Measurements from ENCODE around the gene SPIRE2.

Gene SPIRE2

DNA sequence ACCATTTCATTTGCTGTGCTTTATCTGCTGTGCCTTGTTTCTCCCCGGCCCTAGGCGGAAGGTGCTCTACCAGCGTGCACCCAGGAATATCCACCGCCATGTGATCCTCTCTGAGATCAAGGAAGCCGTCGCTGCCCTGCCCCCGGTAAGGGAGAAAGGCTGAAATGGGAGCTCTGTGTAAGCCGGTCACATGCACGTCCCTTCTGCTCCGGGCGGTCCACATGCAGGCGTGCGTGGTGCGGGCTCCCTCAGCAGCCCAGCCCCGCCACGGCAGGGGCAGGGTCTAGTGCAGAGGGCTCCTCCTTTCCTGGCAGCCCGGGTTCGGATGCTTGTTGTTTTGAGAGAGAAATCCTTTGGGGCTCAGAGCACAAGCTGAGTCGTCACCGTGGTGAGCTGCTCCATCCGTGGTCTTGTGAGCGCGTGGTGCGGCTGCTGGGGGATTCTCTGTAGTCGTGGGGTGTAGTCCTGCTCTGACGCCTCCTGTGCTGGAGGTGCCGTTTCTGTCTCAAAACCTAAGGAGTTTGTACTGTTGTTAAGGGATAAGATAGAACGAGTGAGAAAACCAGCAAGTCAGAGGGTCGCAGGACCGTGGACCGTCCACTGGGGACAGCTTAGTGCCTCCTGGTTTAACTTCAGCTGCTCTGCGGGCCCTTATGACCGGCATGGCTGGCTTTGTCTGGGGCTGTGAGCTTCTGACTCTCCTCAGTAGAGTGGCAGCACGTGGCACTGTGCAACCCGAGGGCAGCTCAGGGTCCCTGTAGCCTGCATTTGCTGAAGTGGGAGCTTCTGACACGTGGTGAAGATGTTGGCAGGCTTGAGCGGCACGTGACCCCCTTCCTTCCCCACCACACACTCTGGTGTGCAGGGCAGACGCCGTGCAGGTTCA is 78.1 kb downstream of the SPIRE2 start:
- Histone ChIP-seq H3K27me3 (replicated peaks; ENCODE audit: control insufficient read depth, insufficient read depth, low read length, poor library complexity, severe bottlenecking) (no peaks in the 10 kb centered on the region), H3K4me3 (ENCODE audit: insufficient read depth, low read depth, low read length, poor library complexity, severe bottlenecking) (no peak overlapping the region), H3K9me3 (ENCODE audit: control insufficient read depth, low read length) (no peaks in the 10 kb centered on the region), H3K27ac (ENCODE audit: insufficient read depth, low read length, poor library complexity, severe bottlenecking) (no peak overlapping the region), H3K36me3 (ENCODE audit: control insufficient read depth, insufficient read depth, low read length) (peaks cover 60% of the 10 kb centered on the region), H3K4me1 (ENCODE audit: control insufficient read depth, insufficient read depth, low read length, poor library complexity, severe bottlenecking) (peaks cover 5% of the 10 kb centered on the region)
- no peak for DNase-seq

DNA sequence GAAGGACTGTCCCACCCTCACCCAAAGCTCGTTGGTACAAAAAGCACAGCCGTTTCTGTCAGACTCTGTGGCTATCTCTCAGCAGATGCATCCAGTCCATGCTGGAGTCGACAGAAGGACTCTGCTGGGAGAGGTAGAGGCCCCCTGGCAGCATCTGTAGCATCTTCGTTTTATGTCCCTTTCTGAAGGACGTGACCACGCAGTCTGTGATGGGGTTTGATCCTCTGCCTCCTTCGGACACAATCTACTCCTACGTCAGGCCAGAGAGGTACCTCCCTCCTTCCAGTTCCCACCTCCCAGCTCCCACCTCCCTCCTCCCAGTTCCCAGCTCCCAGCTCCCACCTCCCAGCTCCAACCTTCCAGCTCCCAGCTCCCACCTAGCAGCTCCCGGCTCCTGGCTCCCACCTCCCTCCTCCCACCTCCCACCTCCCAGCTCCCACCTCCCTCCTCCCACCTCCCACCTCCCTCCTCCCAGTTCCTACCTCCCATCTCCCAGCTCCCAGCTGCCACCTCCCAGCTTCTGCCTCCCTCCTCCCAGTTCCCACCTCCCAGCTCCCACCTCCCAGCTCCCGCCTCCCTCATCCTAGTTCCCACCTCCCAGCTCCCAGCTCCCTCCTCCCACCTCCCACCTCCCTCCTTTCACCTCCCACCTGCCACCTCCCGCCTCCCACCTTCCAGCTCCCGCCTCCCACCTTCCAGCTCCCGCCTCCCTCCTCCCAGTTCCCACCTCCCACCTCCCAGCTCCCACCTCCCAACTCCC is 79.0 kb downstream of the SPIRE2 start:
- Histone ChIP-seq H3K4me1 (ENCODE audit: control insufficient read depth, insufficient read depth, low read length, poor library complexity, severe bottlenecking) (peaks cover 5% of the 10 kb centered on the region), H3K36me3 (ENCODE audit: control insufficient read depth, insufficient read depth, low read length) (peaks cover 64% of the 10 kb centered on the region), H3K27ac (ENCODE audit: insufficient read depth, low read length, poor library complexity, severe bottlenecking) (no peak overlapping the region), H3K4me3 (ENCODE audit: insufficient read depth, low read depth, low read length, poor library complexity, severe bottlenecking) (no peak overlapping the region), H3K9me3 (ENCODE audit: control insufficient read depth, low read length) (no peaks in the 10 kb centered on the region), H3K27me3 (replicated peaks; ENCODE audit: control insufficient read depth, insufficient read depth, low read length, poor library complexity, severe bottlenecking) (no peaks in the 10 kb centered on the region)
- DNase-seq = no peak

GRCh38 chr16:89908236-89908635 is 80.0 kb downstream of the SPIRE2 start:
- peaks cover 64% of the 10 kb centered on the region for H3K36me3 ChIP-seq (ENCODE audit: control insufficient read depth, insufficient read depth, low read length)
- DNase-seq = no peak
- peaks cover 5% of the 10 kb centered on the region for H3K4me1 ChIP-seq (ENCODE audit: control insufficient read depth, insufficient read depth, low read length, poor library complexity, severe bottlenecking)
- no peak overlapping the region for H3K4me3 ChIP-seq (ENCODE audit: insufficient read depth, low read depth, low read length, poor library complexity, severe bottlenecking)
- H3K27ac ChIP-seq (ENCODE audit: insufficient read depth, low read length, poor library complexity, severe bottlenecking) = no peak overlapping the region
- H3K9me3 ChIP-seq (ENCODE audit: control insufficient read depth, low read length) = no peaks in the 10 kb centered on the region
- no peaks in the 10 kb centered on the region for H3K27me3 ChIP-seq (replicated peaks; ENCODE audit: control insufficient read depth, insufficient read depth, low read length, poor library complexity, severe bottlenecking)

DNA sequence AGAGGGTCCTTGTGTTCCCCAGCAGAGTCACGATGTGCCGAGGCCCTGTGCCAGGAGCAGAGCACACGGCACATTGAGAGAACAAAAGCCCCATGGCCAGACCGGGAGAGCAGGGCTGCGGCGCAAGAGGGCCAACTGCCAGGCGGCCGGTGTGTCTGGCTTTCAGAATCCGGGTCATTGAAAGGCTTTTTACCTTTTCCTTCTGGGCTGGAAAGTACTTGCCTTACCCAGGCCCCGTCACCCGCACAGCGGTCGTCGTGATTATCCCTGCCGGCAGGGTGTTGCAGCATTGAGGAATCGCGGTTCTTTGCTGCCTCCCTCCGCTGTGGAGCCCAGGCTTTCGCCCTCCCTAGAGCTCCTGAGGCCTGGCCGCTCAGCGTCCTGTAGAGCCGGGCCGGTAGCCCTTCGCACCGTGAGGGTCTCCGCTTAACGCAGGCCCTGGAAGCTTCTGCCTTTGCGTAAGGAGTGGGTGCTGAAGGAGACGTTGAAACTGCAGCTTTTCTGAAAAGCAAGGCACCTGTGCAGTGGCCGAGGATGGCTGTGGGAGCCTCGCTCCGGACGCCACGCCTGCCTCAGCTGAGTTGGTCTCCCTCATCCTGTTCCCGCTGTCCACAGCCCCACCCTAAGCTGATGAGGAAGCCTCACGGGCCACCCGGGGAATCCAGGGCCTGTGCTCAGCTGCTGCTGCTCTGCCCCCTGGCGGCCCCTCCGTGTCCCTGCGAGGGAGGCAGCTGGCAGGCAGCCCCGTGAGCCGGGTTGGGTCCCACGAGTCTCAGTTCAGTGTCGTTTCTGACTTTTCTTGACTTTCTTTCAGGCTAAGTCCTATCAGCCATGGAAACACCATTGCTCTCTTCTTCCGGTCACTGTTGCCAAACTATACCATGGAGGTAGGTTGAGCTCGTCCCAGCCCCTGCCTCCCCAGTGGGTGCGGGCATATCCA is 81.8 kb downstream of the SPIRE2 start:
- H3K4me1 ChIP-seq (ENCODE audit: control insufficient read depth, insufficient read depth, low read length, poor library complexity, severe bottlenecking) = peaks cover 5% of the 10 kb centered on the region
- peaks cover 50% of the 10 kb centered on the region for H3K36me3 ChIP-seq (ENCODE audit: control insufficient read depth, insufficient read depth, low read length)
- no peaks in the 10 kb centered on the region for H3K9me3 ChIP-seq (ENCODE audit: control insufficient read depth, low read length)
- H3K27me3 ChIP-seq (replicated peaks; ENCODE audit: control insufficient read depth, insufficient read depth, low read length, poor library complexity, severe bottlenecking) = no peaks in the 10 kb centered on the region
- H3K4me3 ChIP-seq (ENCODE audit: insufficient read depth, low read depth, low read length, poor library complexity, severe bottlenecking) = no peak overlapping the region
- peak; percentile 29 to 51 (median 39) for DNase-seq
- H3K27ac ChIP-seq (ENCODE audit: insufficient read depth, low read length, poor library complexity, severe bottlenecking) = no peak overlapping the region

DNA sequence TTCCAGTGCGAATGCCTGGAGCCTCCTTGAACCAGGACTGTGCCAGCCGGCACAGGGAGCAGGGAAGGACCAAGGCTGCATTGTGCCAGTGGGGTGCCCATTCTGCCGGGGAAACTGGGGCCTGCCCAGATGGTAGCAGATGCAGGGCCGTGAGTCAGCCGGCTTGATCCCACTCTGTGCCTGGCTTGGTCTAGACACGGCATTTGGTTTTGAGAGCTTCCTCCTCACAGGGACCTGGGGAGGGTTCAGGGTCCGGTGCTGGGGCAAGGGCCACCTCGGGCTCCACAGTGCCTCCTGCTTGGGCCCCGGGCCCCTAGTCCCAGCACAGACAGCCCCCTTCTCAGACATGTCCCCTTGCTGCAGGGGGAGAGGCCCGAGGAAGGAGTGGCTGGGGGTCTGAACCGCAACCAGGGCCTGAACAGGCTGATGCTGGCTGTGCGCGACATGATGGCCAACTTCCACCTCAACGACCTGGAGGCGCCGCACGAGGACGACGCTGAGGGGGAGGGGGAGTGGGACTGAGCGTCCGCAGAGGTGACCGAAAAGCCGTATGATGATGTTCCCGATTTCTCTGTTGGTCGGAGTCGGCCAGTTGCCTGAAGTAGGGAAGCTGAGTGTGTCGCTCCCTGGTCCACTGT is 82.6 kb downstream of the SPIRE2 start:
- Histone ChIP-seq H3K9me3 (ENCODE audit: control insufficient read depth, low read length) (no peaks in the 10 kb centered on the region), H3K4me3 (ENCODE audit: insufficient read depth, low read depth, low read length, poor library complexity, severe bottlenecking) (no peak overlapping the region)
- no peak for DNase-seq

GRCh38 chr16:89911375-89911774 is 83.1 kb downstream of the SPIRE2 start:
- no peaks in the 10 kb centered on the region for H3K27me3 ChIP-seq (replicated peaks; ENCODE audit: control insufficient read depth, insufficient read depth, low read length, poor library complexity, severe bottlenecking)

More for the DNA sequence above, 82.6 kb downstream of the SPIRE2 start:
- H3K27ac ChIP-seq (ENCODE audit: insufficient read depth, low read length, poor library complexity, severe bottlenecking) = no peak overlapping the region
- H3K36me3 ChIP-seq (ENCODE audit: control insufficient read depth, insufficient read depth, low read length) = peaks cover 43% of the 10 kb centered on the region
- H3K4me1 ChIP-seq (ENCODE audit: control insufficient read depth, insufficient read depth, low read length, poor library complexity, severe bottlenecking) = peaks cover 5% of the 10 kb centered on the region
- no peaks in the 10 kb centered on the region for H3K27me3 ChIP-seq (replicated peaks; ENCODE audit: control insufficient read depth, insufficient read depth, low read length, poor library complexity, severe bottlenecking)

GRCh38 chr16:89912143-89912542 is 83.9 kb downstream of the SPIRE2 start:
- H3K27ac ChIP-seq (ENCODE audit: insufficient read depth, low read length, poor library complexity, severe bottlenecking) = no peak overlapping the region
- H3K4me1 ChIP-seq (ENCODE audit: control insufficient read depth, insufficient read depth, low read length, poor library complexity, severe bottlenecking) = peaks cover 8% of the 10 kb centered on the region
- H3K36me3 ChIP-seq (ENCODE audit: control insufficient read depth, insufficient read depth, low read length) = peaks cover 29% of the 10 kb centered on the region
- no peaks in the 10 kb centered on the region for H3K27me3 ChIP-seq (replicated peaks; ENCODE audit: control insufficient read depth, insufficient read depth, low read length, poor library complexity, severe bottlenecking)
- no peaks in the 10 kb centered on the region for H3K9me3 ChIP-seq (ENCODE audit: control insufficient read depth, low read length)
- no peak overlapping the region for H3K4me3 ChIP-seq (ENCODE audit: insufficient read depth, low read depth, low read length, poor library complexity, severe bottlenecking)
- no peak for DNase-seq

More at GRCh38 chr16:89911375-89911774, 83.1 kb downstream of the SPIRE2 start:
- H3K4me1 ChIP-seq (ENCODE audit: control insufficient read depth, insufficient read depth, low read length, poor library complexity, severe bottlenecking) = peaks cover 5% of the 10 kb centered on the region
- no peak overlapping the region for H3K4me3 ChIP-seq (ENCODE audit: insufficient read depth, low read depth, low read length, poor library complexity, severe bottlenecking)
- DNase-seq = no peak
- no peaks in the 10 kb centered on the region for H3K9me3 ChIP-seq (ENCODE audit: control insufficient read depth, low read length)
- peaks cover 37% of the 10 kb centered on the region for H3K36me3 ChIP-seq (ENCODE audit: control insufficient read depth, insufficient read depth, low read length)
- H3K27ac ChIP-seq (ENCODE audit: insufficient read depth, low read length, poor library complexity, severe bottlenecking) = no peak overlapping the region

DNA sequence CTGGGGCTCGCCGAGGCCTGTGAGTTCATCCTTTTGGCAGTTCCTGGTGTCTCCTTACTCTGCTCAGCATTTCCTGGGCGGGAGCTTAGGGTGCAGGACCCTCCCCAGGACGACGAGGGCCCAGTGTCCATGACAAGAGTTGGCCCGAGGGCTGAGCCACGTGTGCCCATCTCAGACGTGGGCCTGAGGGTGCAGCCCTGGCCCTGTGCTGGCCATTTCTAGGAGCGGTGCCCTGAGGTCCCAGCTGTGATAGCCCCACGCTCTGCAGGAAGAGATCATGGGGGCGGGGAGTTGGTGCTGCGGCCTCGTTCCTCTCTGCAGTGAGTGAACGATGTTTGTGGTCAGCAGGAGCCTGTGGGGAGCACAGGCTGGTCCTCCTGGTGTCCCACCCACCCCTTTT is 84.4 kb downstream of the SPIRE2 start:
- no peak overlapping the region for H3K4me3 ChIP-seq (ENCODE audit: insufficient read depth, low read depth, low read length, poor library complexity, severe bottlenecking)
- no peak for DNase-seq
- peaks cover 29% of the 10 kb centered on the region for H3K36me3 ChIP-seq (ENCODE audit: control insufficient read depth, insufficient read depth, low read length)
- H3K9me3 ChIP-seq (ENCODE audit: control insufficient read depth, low read length) = no peaks in the 10 kb centered on the region
- peaks cover 13% of the 10 kb centered on the region for H3K4me1 ChIP-seq (ENCODE audit: control insufficient read depth, insufficient read depth, low read length, poor library complexity, severe bottlenecking)
- H3K27me3 ChIP-seq (replicated peaks; ENCODE audit: control insufficient read depth, insufficient read depth, low read length, poor library complexity, severe bottlenecking) = no peaks in the 10 kb centered on the region
- H3K27ac ChIP-seq (ENCODE audit: insufficient read depth, low read length, poor library complexity, severe bottlenecking) = no peak overlapping the region
